Measurements from ENCODE around the gene CALN1.

GRCh38 chr7:72298091-72298490, 114.0 kb downstream of the CALN1 start:
- TF ChIP-seq GATA2 (IDR thresholded peaks at IDR 0.05; ENCODE audit: low read depth, low read length) = no peak
- no peak for TF ChIP-seq GATA3 (IDR thresholded peaks at IDR 0.05; ENCODE audit: low read depth, low read length)

Measured in SH-SY5Y (cell line).